Endodermal cell (in vitro differentiated cells): Measurements from ENCODE around the gene PPP1R16B. TPM values are rescaled to one million over a fixed set of nuclear protein-coding genes. Genes with fewer than 3 reads are reported as not detected.
A peak's percentile ranks its signal among the peaks of the same experiment; 100 is the strongest.

Source experiments
- DNase-seq: peaks from one replicate; pipeline ENCODE4 v3.0.0-alpha.2; 2017
- H3K27ac ChIP-seq: 2 replicates; pipeline ENCODE4 v1.5.1; 2013; ENCODE audit warnings: mild to moderate bottlenecking, low read depth, low read length, moderate library complexity
- H3K27me3 ChIP-seq: 2 replicates; pipeline ENCODE4 v1.6.1; 2013; ENCODE audit warnings: mild to moderate bottlenecking, low read length, moderate library complexity; ENCODE audit not compliant: insufficient read depth, control insufficient read depth, poor library complexity, severe bottlenecking
- H3K36me3 ChIP-seq: 2 replicates; pipeline ENCODE4 v1.7.0; 2013; ENCODE audit warnings: mild to moderate bottlenecking, low read length, moderate library complexity; ENCODE audit not compliant: control insufficient read depth, insufficient read depth
- H3K4me1 ChIP-seq: one replicate; pipeline ENCODE4 v1.7.0; 2013; ENCODE audit warnings: low read length; ENCODE audit not compliant: control insufficient read depth, insufficient read depth
- H3K4me3 ChIP-seq: 2 replicates; pipeline ENCODE4 v1.5.1; 2013; ENCODE audit warnings: mild to moderate bottlenecking, low read length, moderate library complexity
- H3K9ac ChIP-seq: 2 replicates; pipeline ENCODE4 v1.6.1; 2013; ENCODE audit warnings: mild to moderate bottlenecking, low read length, moderate library complexity; ENCODE audit not compliant: poor library complexity, severe bottlenecking; ENCODE audit errors: extremely low read depth
- H3K9me3 ChIP-seq: 2 replicates; pipeline ENCODE4 v1.6.1; 2013; ENCODE audit warnings: mild to moderate bottlenecking, low read length, moderate library complexity; ENCODE audit not compliant: control insufficient read depth
- H3K27ac Mint-ChIP-seq: 2 replicates; pipeline ENCODE4 v1.8.0; 2020; ENCODE audit warnings: mixed read lengths
- H3K27me3 Mint-ChIP-seq: 2 replicates; pipeline ENCODE4 v1.8.0; 2021; ENCODE audit warnings: mild to moderate bottlenecking, mixed read lengths; ENCODE audit not compliant: insufficient read depth
- H3K36me3 Mint-ChIP-seq: 2 replicates; pipeline ENCODE4 v1.8.0; 2020; ENCODE audit warnings: low read depth, mixed read lengths
- H3K4me1 Mint-ChIP-seq: 2 replicates; pipeline ENCODE4 v1.8.0; 2020; ENCODE audit warnings: mixed read lengths
- H3K4me3 Mint-ChIP-seq: 2 replicates; pipeline ENCODE4 v1.8.0; 2020; ENCODE audit warnings: mild to moderate bottlenecking, moderate library complexity, mixed read lengths
- H3K9me3 Mint-ChIP-seq: 2 replicates; pipeline ENCODE4 v1.8.0; 2020; ENCODE audit warnings: mild to moderate bottlenecking, mixed read lengths
- CTCF ChIP-seq: fragments of 200-600 bp; sonication (generic); conservative IDR thresholded peaks from 2 replicates; pipeline ENCODE4 v1.5.0; 2021; ENCODE audit warnings: antibody characterized with exemption, mild to moderate bottlenecking
- WGBS, 2 experiments: methylation state at CpG; one replicate each; pipeline versions ENCODE4 v1.1.5 to v1.1.7; 2013; ENCODE audit warnings: missing lambda C conversion rate in 2 of 2, mixed read lengths in 1 of 2; ENCODE audit not compliant: insufficient coverage in 1 of 2, insufficient read length in 1 of 2; 5-methylcytosine and 5-hydroxymethylcytosine counted together
- total RNA-seq, 2 donors: library from RNA; stranded (reverse); fragmentation: NEBNext Ultra II Directional in 1 of 2; extraction: Animal tissue kit (Norgen Biotek cat#: 25700) in 1 of 2; gene quantifications; 2 replicates in 1 of 2; 3 replicates in 1 of 2; pipeline ENCODE4 v1.2.1, GENCODE V29; 2021

The PPP1R16B gene
- total RNA-seq, 2 donors from 2014 or later, result 6.7 to 15.3 TPM

- H3K36me3 Mint-ChIP-seq, result peaks cover 66% of the 10 kb centered on the region
- no peak for TF ChIP-seq CTCF
These were observed 141.3 kb downstream of the PPP1R16B start for GRCh38 chr20:38946836-38947235.

GRCh38 chr20:38947931-38948362 is 142.4 kb downstream of the PPP1R16B start:
- Histone ChIP-seq H3K36me3 (peaks cover 86% of the 10 kb centered on the region), H3K4me3 (no peak overlapping the region), H3K9me3 (no peaks in the 10 kb centered on the region), H3K27ac (no peak overlapping the region), H3K27me3 (no peaks in the 10 kb centered on the region), H3K4me1 (no peaks in the 10 kb centered on the region), H3K9ac (no peak overlapping the region)
- TF ChIP-seq CTCF, result no peak
- DNase-seq, result no peak
- no peaks in the 10 kb centered on the region for H3K27me3 Mint-ChIP-seq
- H3K36me3 Mint-ChIP-seq, result peaks cover 64% of the 10 kb centered on the region
- WGBS, 2 experiments, result 95 to 96% methylated on average over 7 of the region's 7 CpGs
- H3K9me3 Mint-ChIP-seq, result no peaks in the 10 kb centered on the region
- H3K27ac Mint-ChIP-seq, result no peak overlapping the region
- no peaks in the 10 kb centered on the region for H3K4me1 Mint-ChIP-seq
- no peak overlapping the region for H3K4me3 Mint-ChIP-seq

More at GRCh38 chr20:38946836-38947235, 141.3 kb downstream of the PPP1R16B start:
- H3K27ac ChIP-seq, result no peak overlapping the region
- Mint-ChIP-seq H3K4me3 (no peak overlapping the region), H3K27ac (no peak overlapping the region), H3K4me1 (no peaks in the 10 kb centered on the region), H3K27me3 (no peaks in the 10 kb centered on the region), H3K9me3 (no peaks in the 10 kb centered on the region)
- no peak overlapping the region for H3K9ac ChIP-seq
- H3K4me3 ChIP-seq, result no peak overlapping the region
- peaks cover 86% of the 10 kb centered on the region for H3K36me3 ChIP-seq
- H3K4me1 ChIP-seq, result no peaks in the 10 kb centered on the region
- DNase-seq, result no peak
- no peaks in the 10 kb centered on the region for H3K9me3 ChIP-seq
- no peaks in the 10 kb centered on the region for H3K27me3 ChIP-seq
- WGBS, 2 experiments, result 99 to 100% methylated on average over 2 to 3 of the region's 3 CpGs

GRCh38 chr20:38950254-38950653 is 144.8 kb downstream of the PPP1R16B start:
- H3K36me3 ChIP-seq, result peaks cover 81% of the 10 kb centered on the region
- H3K9ac ChIP-seq, result no peak overlapping the region
- Mint-ChIP-seq H3K4me1 (no peaks in the 10 kb centered on the region), H3K27ac (peak overlapping the region; percentile 76), H3K36me3 (peaks cover 79% of the 10 kb centered on the region), H3K9me3 (no peaks in the 10 kb centered on the region), H3K27me3 (no peaks in the 10 kb centered on the region), H3K4me3 (no peak overlapping the region)
- H3K9me3 ChIP-seq, result no peaks in the 10 kb centered on the region
- no peak overlapping the region for H3K27ac ChIP-seq
- no peaks in the 10 kb centered on the region for H3K27me3 ChIP-seq
- 92 to 96% methylated on average over 2 of the region's 2 CpGs for WGBS, 2 experiments
- DNase-seq, result no peak
- no peak for TF ChIP-seq CTCF
- no peak overlapping the region for H3K4me3 ChIP-seq
- H3K4me1 ChIP-seq, result no peaks in the 10 kb centered on the region
